Panc1 (cell line): Measurements from ENCODE around the gene PDGFA.

Experiments used
- CTCF ChIP-seq: fragments of 450-650 bp; IDR thresholded peaks from 2 replicates; pipeline ENCODE4 v1.5.1; 2017; ENCODE audit warnings: mild to moderate bottlenecking
- POLR2AphosphoS5 ChIP-seq: IDR thresholded peaks from 2 replicates; pipeline ENCODE4 v1.6.1; 2012; ENCODE audit warnings: mild to moderate bottlenecking, low read depth, low read length, moderate library complexity
- REST ChIP-seq, 2 experiments: IDR thresholded peaks; 2 replicates each; pipeline ENCODE4 v1.6.1; 2011 to 2012; ENCODE audit warnings: low read depth in 2 of 2, control low read depth in 1 of 2, low read length in 1 of 2, mild to moderate bottlenecking in 1 of 2, moderate library complexity in 1 of 2; ENCODE audit not compliant: insufficient read depth in 1 of 2
- SIN3A ChIP-seq: IDR thresholded peaks from 2 replicates; pipeline ENCODE4 v1.6.1; 2012; ENCODE audit warnings: low read depth, mild to moderate bottlenecking, low read length, moderate library complexity, borderline replicate concordance; ENCODE audit not compliant: insufficient read depth

GRCh38 chr7:450036-450435, 69.6 kb downstream of the PDGFA start:
- no peak for TF ChIP-seq POLR2AphosphoS5
- TF ChIP-seq CTCF = no peak
- no peak for TF ChIP-seq REST (IDR thresholded peaks at IDR 0.05; ENCODE audit: insufficient read depth in 1 of 2, low read depth in 2 of 2, low read length in 1 of 2)
- no peak for TF ChIP-seq SIN3A
